Parathyroid adenoma (tissue), 2 donors: ENCODE measurements around the gene ETV6.

Experiments
- H2AFZ ChIP-seq: fragments of 300-600 bp; sonication (generic); one replicate; pipeline ENCODE4 v1.7.0; 2017; ENCODE audit warnings: antibody characterized with exemption, mild to moderate bottlenecking
- H3K27ac ChIP-seq: fragments of 300-600 bp; sonication (generic); one replicate; pipeline ENCODE4 v1.7.0; 2017
- H3K27me3 ChIP-seq: fragments of 300-600 bp; sonication (generic); one replicate; pipeline ENCODE4 v1.7.0; 2017; ENCODE audit warnings: low read length; ENCODE audit not compliant: control insufficient read depth, insufficient read depth
- H3K36me3 ChIP-seq: fragments of 300-600 bp; sonication (generic); one replicate; pipeline ENCODE4 v1.7.0; 2017; ENCODE audit warnings: low read length; ENCODE audit not compliant: control insufficient read depth, insufficient read depth
- H3K4me1 ChIP-seq: fragments of 300-600 bp; sonication (generic); one replicate; pipeline ENCODE4 v1.7.0; 2017; ENCODE audit warnings: control low read depth
- H3K4me2 ChIP-seq: fragments of 300-600 bp; sonication (generic); one replicate; pipeline ENCODE4 v1.7.0; 2017; ENCODE audit warnings: low read length
- H3K4me3 ChIP-seq: fragments of 300-600 bp; sonication (generic); one replicate; pipeline ENCODE4 v1.7.0; 2017; ENCODE audit warnings: low read depth, low read length
- H3K79me2 ChIP-seq: fragments of 300-600 bp; sonication (generic); one replicate; pipeline ENCODE4 v1.7.0; 2017; ENCODE audit warnings: control low read depth
- H3K9ac ChIP-seq: fragments of 300-600 bp; sonication (generic); one replicate; pipeline ENCODE4 v1.7.0; 2017; ENCODE audit warnings: mild to moderate bottlenecking
- H3K9me3 ChIP-seq: fragments of 300-600 bp; sonication (generic); one replicate; pipeline ENCODE4 v1.7.0; 2017; ENCODE audit warnings: low read length; ENCODE audit not compliant: control insufficient read depth
- CTCF ChIP-seq: fragments of 300-600 bp; sonication (generic); IDR thresholded peaks from one replicate; pipeline ENCODE4 v1.7.0; 2017; ENCODE audit warnings: antibody characterized with exemption, mild to moderate bottlenecking
- donor health status: primary hyperparathyroidism.

ETV6 gene

DNA sequence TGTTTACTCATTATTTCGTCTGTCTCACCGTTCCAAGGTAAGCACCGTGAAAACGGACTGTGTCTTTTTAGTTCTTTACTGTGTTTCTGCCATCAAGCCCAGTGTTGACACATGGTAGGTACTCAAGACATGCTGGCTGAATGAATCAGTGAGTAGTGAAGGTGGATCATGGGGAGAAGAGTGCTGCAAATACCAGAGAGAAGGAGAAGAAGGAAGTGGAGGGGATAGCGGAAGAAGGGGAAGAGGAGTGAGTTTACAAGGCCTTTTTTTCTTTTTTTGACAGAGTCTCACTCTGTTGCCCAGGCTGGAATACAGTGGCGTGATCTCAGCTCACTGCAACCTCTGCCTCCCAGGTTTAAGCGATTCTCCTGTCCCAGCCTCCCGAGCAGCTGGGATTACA is 54.6 kb downstream of the ETV6 start:
- peaks cover 21% of the 10 kb centered on the region for H3K4me1 ChIP-seq
- H2AFZ ChIP-seq = no peak overlapping the region
- H3K4me2 ChIP-seq = no peak overlapping the region
- no peak for TF ChIP-seq CTCF
- H3K4me3 ChIP-seq = no peak overlapping the region
- H3K36me3 ChIP-seq = no peaks in the 10 kb centered on the region
- H3K9me3 ChIP-seq = no peaks in the 10 kb centered on the region
- no peaks in the 10 kb centered on the region for H3K27me3 ChIP-seq
- peaks cover 17% of the 10 kb centered on the region for H3K79me2 ChIP-seq
- H3K9ac ChIP-seq = no peak overlapping the region
- H3K27ac ChIP-seq = no peak overlapping the region

- no peak overlapping the region for H3K9ac ChIP-seq
- H2AFZ ChIP-seq = no peak overlapping the region
- H3K4me1 ChIP-seq = peaks cover 21% of the 10 kb centered on the region
Measured at GRCh38 chr12:11705010-11705409, 55.5 kb downstream of the ETV6 start.

DNA sequence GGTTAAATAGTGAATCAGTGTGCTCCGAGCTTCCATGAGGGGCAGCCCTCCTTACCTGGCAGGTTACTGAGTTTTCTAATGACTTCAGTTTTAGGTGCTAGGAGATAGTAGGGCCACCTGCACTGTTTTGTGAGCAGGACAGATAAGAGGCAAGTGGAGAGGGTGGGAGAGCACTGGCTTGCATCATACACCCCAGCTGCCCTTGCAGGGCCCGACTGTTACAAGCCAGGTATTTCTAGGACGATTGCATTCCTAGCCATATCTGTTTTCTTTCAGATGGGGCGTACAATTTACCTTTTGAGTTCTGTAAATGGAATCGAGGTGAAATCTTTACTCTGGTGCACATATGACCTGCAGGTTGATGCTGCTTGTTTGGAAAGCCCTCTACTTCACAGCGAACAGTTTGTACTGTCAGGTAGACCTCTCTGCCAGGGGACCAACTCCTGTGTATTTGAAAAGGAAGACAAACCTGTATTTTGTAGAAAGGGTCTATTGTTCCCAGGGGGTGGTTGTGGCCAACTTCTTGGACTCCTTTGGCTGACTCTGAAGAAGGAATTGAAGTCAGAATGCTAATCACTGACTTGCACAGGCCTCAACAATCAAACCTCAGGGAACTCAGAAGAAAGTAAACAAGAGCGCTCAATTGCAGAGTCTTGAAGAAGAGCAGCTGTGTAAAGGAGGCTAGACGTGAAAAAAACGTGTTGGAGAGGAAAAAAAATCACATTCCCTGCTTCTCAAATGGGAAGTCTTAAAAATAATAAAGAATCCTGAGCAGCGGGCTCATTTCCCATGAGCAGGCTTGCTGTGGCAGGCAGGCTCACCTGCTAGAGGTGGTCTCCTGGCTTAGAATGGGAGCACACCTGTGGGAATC is 57.3 kb downstream of the ETV6 start:
- Histone ChIP-seq H3K79me2 (peaks cover 37% of the 10 kb centered on the region), H3K4me1 (peaks cover 15% of the 10 kb centered on the region), H3K4me3 (no peak overlapping the region), H3K9ac (no peak overlapping the region), H3K36me3 (no peaks in the 10 kb centered on the region), H3K9me3 (no peaks in the 10 kb centered on the region), H3K27ac (no peak overlapping the region), H3K4me2 (no peak overlapping the region), H2AFZ (no peak overlapping the region), H3K27me3 (no peaks in the 10 kb centered on the region)
- no peak for TF ChIP-seq CTCF

More at GRCh38 chr12:11705010-11705409, 55.5 kb downstream of the ETV6 start:
- H3K4me3 ChIP-seq = no peak overlapping the region
- H3K27me3 ChIP-seq = no peaks in the 10 kb centered on the region
- no peak for TF ChIP-seq CTCF
- H3K4me2 ChIP-seq = no peak overlapping the region
- no peaks in the 10 kb centered on the region for H3K9me3 ChIP-seq
- no peaks in the 10 kb centered on the region for H3K36me3 ChIP-seq
- no peak overlapping the region for H3K27ac ChIP-seq
- peaks cover 23% of the 10 kb centered on the region for H3K79me2 ChIP-seq

- no peak overlapping the region for H3K27ac ChIP-seq
- no peak for TF ChIP-seq CTCF
- H3K9me3 ChIP-seq = no peaks in the 10 kb centered on the region
- H3K4me2 ChIP-seq = no peak overlapping the region
- no peaks in the 10 kb centered on the region for H3K36me3 ChIP-seq
- H2AFZ ChIP-seq = no peak overlapping the region
- H3K27me3 ChIP-seq = no peaks in the 10 kb centered on the region
- H3K79me2 ChIP-seq = peaks cover 42% of the 10 kb centered on the region
- no peak overlapping the region for H3K9ac ChIP-seq
- peaks cover 12% of the 10 kb centered on the region for H3K4me1 ChIP-seq
- H3K4me3 ChIP-seq = no peak overlapping the region
Measured at GRCh38 chr12:11707535-11707934, 58.1 kb downstream of the ETV6 start.

- Histone ChIP-seq H3K4me3 (no peak overlapping the region), H3K4me1 (peaks cover 19% of the 10 kb centered on the region), H3K27ac (no peak overlapping the region), H3K36me3 (no peaks in the 10 kb centered on the region), H3K27me3 (no peaks in the 10 kb centered on the region), H3K4me2 (no peak overlapping the region), H3K79me2 (peaks cover 41% of the 10 kb centered on the region), H3K9ac (no peak overlapping the region), H2AFZ (no peak overlapping the region), H3K9me3 (no peaks in the 10 kb centered on the region)
- no peak for TF ChIP-seq CTCF
Measured at GRCh38 chr12:11709513-11709912, 60.0 kb downstream of the ETV6 start.
